Measurements from ENCODE around the gene NPAS3.

- TF ChIP-seq SPI1 (IDR thresholded peaks at IDR 0.05; ENCODE audit: low read depth, low read length): no peak
- TF ChIP-seq POLR2AphosphoS5 (IDR thresholded peaks at IDR 0.05; ENCODE audit: low read depth, low read length): no peak
- no peak for TF ChIP-seq POLR2A (IDR thresholded peaks at IDR 0.05; ENCODE audit: low read depth, low read length)
- no peak for TF ChIP-seq POU2F2 (IDR thresholded peaks at IDR 0.05; ENCODE audit: low read depth, low read length)
- TF ChIP-seq TAF1 (IDR thresholded peaks at IDR 0.05; ENCODE audit: low read depth, low read length): no peak
These were observed 907.6 kb downstream of the NPAS3 start for GRCh38 chr14:33846100-33846824.
